ENCODE measurements around the gene PLA2G12A. TPM values are rescaled to one million over a fixed set of nuclear protein-coding genes. Genes with fewer than 3 reads are reported as not detected.

PLA2G12A gene
- total RNA-seq, 2 experiments from 2014 or later: 9.6 to 10.5 TPM

DNA sequence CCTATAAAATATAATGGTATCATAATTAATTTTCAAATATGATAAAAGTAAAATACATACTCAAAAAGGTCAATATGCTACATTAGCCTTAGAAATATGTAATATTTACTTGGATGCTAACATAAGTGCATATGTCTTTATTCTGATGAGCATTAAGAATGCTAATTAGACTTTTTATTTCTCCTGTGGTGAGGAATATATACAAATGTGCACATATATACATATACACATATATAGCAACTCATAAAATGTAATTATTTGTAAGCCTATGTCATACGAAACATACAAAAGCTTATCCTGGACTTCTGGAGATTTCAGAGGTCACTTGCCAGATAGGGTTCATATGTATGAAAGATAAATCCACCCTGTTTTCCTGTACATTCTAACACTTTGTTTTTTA is 11.1 kb downstream of the PLA2G12A start:
- H3K9me3 Mint-ChIP-seq: no peaks in the 10 kb centered on the region
- intact Hi-C loops (cut with DNase I, micrococcal nuclease): no loop called here
- H3K4me1 Mint-ChIP-seq (ENCODE audit: low read depth): peaks cover 16% of the 10 kb centered on the region
- H3K27me3 Mint-ChIP-seq: no peaks in the 10 kb centered on the region
- no peak for DNase-seq
- POLR2A ChIA-PET: no interaction called here
- no peak overlapping the region for H3K4me3 Mint-ChIP-seq
- no peaks in the 10 kb centered on the region for H3K4me1 ChIP-seq (ENCODE audit: insufficient read depth, low read length)
- H3K36me3 Mint-ChIP-seq (ENCODE audit: low read depth): peaks cover 36% of the 10 kb centered on the region
- TF ChIP-seq, protein P1, sequence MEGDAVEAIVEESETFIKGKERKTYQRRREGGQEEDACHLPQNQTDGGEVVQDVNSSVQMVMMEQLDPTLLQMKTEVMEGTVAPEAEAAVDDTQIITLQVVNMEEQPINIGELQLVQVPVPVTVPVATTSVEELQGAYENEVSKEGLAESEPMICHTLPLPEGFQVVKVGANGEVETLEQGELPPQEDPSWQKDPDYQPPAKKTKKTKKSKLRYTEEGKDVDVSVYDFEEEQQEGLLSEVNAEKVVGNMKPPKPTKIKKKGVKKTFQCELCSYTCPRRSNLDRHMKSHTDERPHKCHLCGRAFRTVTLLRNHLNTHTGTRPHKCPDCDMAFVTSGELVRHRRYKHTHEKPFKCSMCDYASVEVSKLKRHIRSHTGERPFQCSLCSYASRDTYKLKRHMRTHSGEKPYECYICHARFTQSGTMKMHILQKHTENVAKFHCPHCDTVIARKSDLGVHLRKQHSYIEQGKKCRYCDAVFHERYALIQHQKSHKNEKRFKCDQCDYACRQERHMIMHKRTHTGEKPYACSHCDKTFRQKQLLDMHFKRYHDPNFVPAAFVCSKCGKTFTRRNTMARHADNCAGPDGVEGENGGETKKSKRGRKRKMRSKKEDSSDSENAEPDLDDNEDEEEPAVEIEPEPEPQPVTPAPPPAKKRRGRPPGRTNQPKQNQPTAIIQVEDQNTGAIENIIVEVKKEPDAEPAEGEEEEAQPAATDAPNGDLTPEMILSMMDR (IDR thresholded peaks at IDR 0.05): no peak
- CTCF ChIA-PET: interaction anchor here (1.0 kb wide), 1 partner anchor 93 kb away, joined by 4 read pairs; no protein-coding TSS in a partner anchor
- H3K27ac ChIP-seq (ENCODE audit: low read depth in 1 of 2, low read length in 2 of 2): no peak overlapping the region
- no peak overlapping the region for H3K27ac Mint-ChIP-seq
- no peaks in the 10 kb centered on the region for H3K9me3 ChIP-seq (ENCODE audit: control insufficient read depth in 1 of 2, insufficient read depth in 1 of 2, low read length in 2 of 2)
- no peak for ATAC-seq (ENCODE audit: poor library complexity)
- peaks cover 20% of the 10 kb centered on the region for H3K36me3 ChIP-seq (ENCODE audit: insufficient read depth, low read length)
- H3K4me3 ChIP-seq (ENCODE audit: low read length): no peak overlapping the region
- H3K27me3 ChIP-seq (ENCODE audit: control insufficient read depth in 1 of 2, insufficient read depth in 2 of 2, low read length in 2 of 2): no peaks in the 10 kb centered on the region

DNA sequence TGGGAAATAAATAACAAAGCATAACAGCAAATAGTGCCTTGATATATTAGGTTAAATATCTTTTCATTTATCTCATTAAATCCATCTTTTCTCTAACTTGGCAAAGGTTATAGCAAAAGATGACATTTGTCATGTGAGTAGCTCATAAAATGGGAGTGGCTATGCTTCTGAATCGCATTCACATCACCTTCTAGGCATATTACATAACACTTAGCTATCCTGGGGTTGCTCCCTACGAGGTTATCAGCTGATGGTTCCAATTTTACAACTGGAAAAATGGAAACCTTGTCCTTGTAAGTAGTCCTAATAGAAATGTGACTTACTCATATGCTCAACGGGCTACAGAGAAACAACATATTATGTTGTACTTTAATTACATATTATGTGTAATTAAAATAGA is 16.4 kb downstream of the PLA2G12A start:
- no peak for DNase-seq
- no peak for ATAC-seq (ENCODE audit: poor library complexity)
- Histone ChIP-seq H3K36me3 (ENCODE audit: insufficient read depth, low read length) (peaks cover 34% of the 10 kb centered on the region), H3K4me3 (ENCODE audit: low read length) (no peak overlapping the region), H3K9me3 (ENCODE audit: control insufficient read depth in 1 of 2, insufficient read depth in 1 of 2, low read length in 2 of 2) (no peaks in the 10 kb centered on the region), H3K27me3 (ENCODE audit: control insufficient read depth in 1 of 2, insufficient read depth in 2 of 2, low read length in 2 of 2) (no peaks in the 10 kb centered on the region), H3K4me1 (ENCODE audit: insufficient read depth, low read length) (no peaks in the 10 kb centered on the region), H3K27ac (ENCODE audit: low read depth in 1 of 2, low read length in 2 of 2) (no peak overlapping the region)
- Mint-ChIP-seq H3K27me3 (no peaks in the 10 kb centered on the region), H3K9me3 (no peaks in the 10 kb centered on the region), H3K36me3 (ENCODE audit: low read depth) (peaks cover 59% of the 10 kb centered on the region), H3K4me1 (ENCODE audit: low read depth) (peaks cover 4% of the 10 kb centered on the region), H3K27ac (no peak overlapping the region), H3K4me3 (no peak overlapping the region)
- ChIA-PET POLR2A (interaction anchor here (0.9 kb wide), 1 partner anchor 14 kb away, joined by 3 read pairs; no protein-coding TSS in a partner anchor), CTCF (no interaction called here)
- intact Hi-C loops (cut with DNase I, micrococcal nuclease): no loop called here
- TF ChIP-seq, protein P1 (IDR thresholded peaks at IDR 0.05): no peak

DNA sequence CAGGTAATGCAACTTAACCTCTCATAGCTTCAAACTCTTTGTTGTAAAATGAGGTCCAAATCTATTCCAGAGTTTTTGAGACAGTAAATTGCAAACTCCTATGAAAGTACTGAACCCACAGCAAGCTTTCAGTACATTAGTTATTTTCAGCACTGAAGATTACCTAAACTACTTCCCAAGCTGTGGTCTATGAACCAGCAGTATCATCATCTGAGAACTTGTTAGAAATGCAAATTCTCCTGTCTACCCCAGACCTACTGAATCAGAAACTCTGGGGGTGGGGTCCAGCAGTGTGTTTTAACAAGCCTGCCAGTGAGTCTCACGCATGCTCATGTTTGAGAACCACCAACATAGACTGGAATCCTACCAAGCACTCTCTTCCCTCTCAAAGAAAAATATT is 20.9 kb downstream of the PLA2G12A start:
- DNase-seq (no peak), ATAC-seq (ENCODE audit: poor library complexity) (no peak)
- Mint-ChIP-seq H3K36me3 (ENCODE audit: low read depth) (peaks cover 31% of the 10 kb centered on the region), H3K4me3 (no peak overlapping the region), H3K27me3 (no peaks in the 10 kb centered on the region), H3K27ac (no peak overlapping the region), H3K9me3 (no peaks in the 10 kb centered on the region), H3K4me1 (ENCODE audit: low read depth) (peaks cover 5% of the 10 kb centered on the region)
- no peaks in the 10 kb centered on the region for H3K27me3 ChIP-seq (ENCODE audit: control insufficient read depth in 1 of 2, insufficient read depth in 2 of 2, low read length in 2 of 2)
- H3K4me3 ChIP-seq (ENCODE audit: low read length): no peak overlapping the region
- POLR2A ChIA-PET: no interaction called here
- H3K9me3 ChIP-seq (ENCODE audit: control insufficient read depth in 1 of 2, insufficient read depth in 1 of 2, low read length in 2 of 2): no peaks in the 10 kb centered on the region
- peaks cover 2% of the 10 kb centered on the region for H3K4me1 ChIP-seq (ENCODE audit: insufficient read depth, low read length)
- H3K36me3 ChIP-seq (ENCODE audit: insufficient read depth, low read length): peaks cover 14% of the 10 kb centered on the region
- intact Hi-C loops (cut with DNase I, micrococcal nuclease): loop anchor here in 1 of 2 experiments (10.0 kb wide), 1 partner anchor 106 kb away; the partner anchor contains the start of gene GAR1
- no peak overlapping the region for H3K27ac ChIP-seq (ENCODE audit: low read depth in 1 of 2, low read length in 2 of 2)
- CTCF ChIA-PET: no interaction called here
- TF ChIP-seq, protein P1 (IDR thresholded peaks at IDR 0.05): no peak

Data from CD4-positive, alpha-beta T cell (primary cell).